Ascending aorta (tissue), 2 donors: ENCODE measurements around the gene RRP12. TPM values are rescaled to one million over a fixed set of nuclear protein-coding genes. Genes with fewer than 3 reads are reported as not detected.

Experiments used
- DNase-seq, 2 donors: peaks; one replicate each; pipeline ENCODE4 v3.0.0-alpha.2; 2019; ENCODE audit warnings: low spot score in 2 of 2
- H3K27ac ChIP-seq, 2 donors: fragments of 200-600 bp; sonication (generic); one replicate each; pipeline ENCODE4 v1.5.1; 2016 to 2017; ENCODE audit warnings: mild to moderate bottlenecking in 1 of 2
- H3K27me3 ChIP-seq: fragments of 200-600 bp; sonication (generic); one replicate; pipeline ENCODE4 v1.5.1; 2017
- H3K36me3 ChIP-seq, 2 donors: fragments of 200-600 bp; sonication (generic); one replicate each; pipeline ENCODE4 v1.5.1; 2016
- H3K4me1 ChIP-seq, 2 donors: fragments of 200-600 bp; sonication (generic); one replicate each; pipeline ENCODE4 v1.5.1; 2016 to 2017; ENCODE audit warnings: mild to moderate bottlenecking in 1 of 2
- H3K4me3 ChIP-seq, 2 donors: fragments of 200-600 bp; sonication (generic); one replicate each; pipeline ENCODE4 v1.5.1; 2016 to 2017; ENCODE audit warnings: mild to moderate bottlenecking in 1 of 2
- H3K9me3 ChIP-seq, 2 donors: fragments of 200-600 bp; sonication (generic); one replicate each; pipeline ENCODE4 v1.5.1; 2016
- intact Hi-C: fragments of 100-400 bp; cut with DNase I; formaldehyde crosslinking; loops from one replicate; pipeline ENCODE4 v1.15.1; 2023
- total RNA-seq: library from RNA; depleted of rRNA; stranded (reverse); fragments of >200 nt; gene quantifications from one replicate; pipeline ENCODE4 v1.1.0, GENCODE V29; 2016
- TF ChIP-seq, protein P1 (sequence below), 3 experiments: fragments of 200-600 bp in 2 of 3; fragments of 450-650 bp in 1 of 3; sonication (generic) in 2 of 3; IDR thresholded peaks; one replicate each; pipeline ENCODE4 v1.5.1; 2016 to 2019; ENCODE audit warnings: antibody characterized with exemption in 3 of 3, mild to moderate bottlenecking in 1 of 3, moderate library complexity in 1 of 3

The RRP12 gene
- total RNA-seq, 1 donor from 2014 or later, result 5.9 TPM

DNA sequence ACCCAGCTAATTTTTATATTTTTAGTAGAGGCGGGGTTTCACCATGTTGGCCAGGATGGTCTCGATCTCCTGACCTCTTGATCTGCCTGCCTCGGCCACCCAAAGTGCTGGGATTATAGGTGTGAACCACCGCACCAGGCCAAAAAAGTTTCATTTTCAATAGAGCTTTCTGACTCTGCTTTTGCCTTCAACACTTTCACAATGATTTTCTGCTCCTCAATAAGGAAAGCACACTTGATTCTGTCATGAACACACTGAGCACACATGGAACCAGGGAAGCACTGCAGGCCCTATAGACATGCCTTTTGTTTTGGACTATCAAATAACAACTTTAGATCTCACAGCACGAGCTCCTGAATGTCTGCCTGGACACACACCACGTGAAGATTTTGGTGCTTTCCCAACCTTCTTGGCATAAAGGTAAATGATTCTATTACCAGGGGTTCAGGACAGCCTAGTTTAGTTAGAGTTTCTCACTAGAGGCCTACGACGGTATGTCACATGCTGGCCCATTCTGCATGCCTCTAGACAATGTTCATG, 8.0 kb downstream of the RRP12 start:
- Histone ChIP-seq H3K27ac (no peak overlapping the region), H3K36me3 (peaks cover 32 to 50% of the 10 kb centered on the region in 2 donors), H3K9me3 (no peaks in the 10 kb centered on the region), H3K27me3 (no peaks in the 10 kb centered on the region), H3K4me1 (no peaks in the 10 kb centered on the region), H3K4me3 (no peak overlapping the region)
- intact Hi-C loops, result no loop called here
- TF ChIP-seq, protein P1, sequence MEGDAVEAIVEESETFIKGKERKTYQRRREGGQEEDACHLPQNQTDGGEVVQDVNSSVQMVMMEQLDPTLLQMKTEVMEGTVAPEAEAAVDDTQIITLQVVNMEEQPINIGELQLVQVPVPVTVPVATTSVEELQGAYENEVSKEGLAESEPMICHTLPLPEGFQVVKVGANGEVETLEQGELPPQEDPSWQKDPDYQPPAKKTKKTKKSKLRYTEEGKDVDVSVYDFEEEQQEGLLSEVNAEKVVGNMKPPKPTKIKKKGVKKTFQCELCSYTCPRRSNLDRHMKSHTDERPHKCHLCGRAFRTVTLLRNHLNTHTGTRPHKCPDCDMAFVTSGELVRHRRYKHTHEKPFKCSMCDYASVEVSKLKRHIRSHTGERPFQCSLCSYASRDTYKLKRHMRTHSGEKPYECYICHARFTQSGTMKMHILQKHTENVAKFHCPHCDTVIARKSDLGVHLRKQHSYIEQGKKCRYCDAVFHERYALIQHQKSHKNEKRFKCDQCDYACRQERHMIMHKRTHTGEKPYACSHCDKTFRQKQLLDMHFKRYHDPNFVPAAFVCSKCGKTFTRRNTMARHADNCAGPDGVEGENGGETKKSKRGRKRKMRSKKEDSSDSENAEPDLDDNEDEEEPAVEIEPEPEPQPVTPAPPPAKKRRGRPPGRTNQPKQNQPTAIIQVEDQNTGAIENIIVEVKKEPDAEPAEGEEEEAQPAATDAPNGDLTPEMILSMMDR (IDR thresholded peaks at IDR 0.05), result no peak
- DNase-seq, result no peak

DNA sequence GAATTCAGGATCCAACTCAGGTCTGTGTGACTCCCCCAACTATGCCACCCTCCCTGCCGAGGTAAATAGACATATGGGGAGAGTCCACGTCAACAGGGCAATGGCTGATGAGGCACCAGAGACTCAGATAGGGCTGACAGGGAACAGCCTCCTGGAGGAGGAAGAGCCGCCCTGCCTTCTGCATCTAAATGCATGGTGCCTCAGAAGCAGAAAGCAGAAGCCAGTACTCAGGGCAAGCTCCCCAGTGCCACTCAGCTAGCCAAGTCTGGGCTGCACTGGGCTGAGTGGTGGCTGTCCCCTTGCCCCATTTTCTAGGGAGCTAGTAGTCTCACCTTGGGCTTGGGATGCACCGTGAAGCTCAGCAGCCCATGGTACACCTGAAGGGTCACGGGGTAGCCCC, 11.0 kb downstream of the RRP12 start:
- Histone ChIP-seq H3K27me3 (no peaks in the 10 kb centered on the region), H3K36me3 (peaks cover 22 to 59% of the 10 kb centered on the region in 2 donors), H3K4me1 (no peaks in the 10 kb centered on the region), H3K4me3 (no peak overlapping the region), H3K9me3 (no peaks in the 10 kb centered on the region), H3K27ac (no peak overlapping the region)
- intact Hi-C loops, result no loop called here
- DNase-seq, result no peak
- TF ChIP-seq, protein P1 (IDR thresholded peaks at IDR 0.05), result no peak

DNA sequence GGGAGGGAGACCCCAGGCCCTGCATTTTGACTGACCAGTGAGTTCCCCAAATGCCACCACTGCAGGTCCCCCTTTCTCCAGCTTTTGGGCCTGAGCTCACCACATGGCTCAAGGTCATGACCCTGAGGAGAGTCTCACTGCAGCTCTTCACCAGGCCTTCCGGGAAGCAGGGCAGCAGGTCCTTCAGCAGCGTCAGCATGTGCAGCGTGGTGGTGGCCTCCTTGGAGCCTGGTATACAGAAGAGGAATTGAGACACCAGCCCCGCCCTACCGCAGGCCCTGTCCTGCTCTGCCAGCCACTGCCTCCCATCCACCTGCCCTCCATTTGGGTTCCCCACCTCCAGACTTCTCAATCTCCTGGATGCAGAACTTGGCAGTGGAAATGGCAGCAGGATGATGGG, 13.0 kb downstream of the RRP12 start:
- intact Hi-C loops, result no loop called here
- peaks cover 17 to 55% of the 10 kb centered on the region in 2 donors for H3K36me3 ChIP-seq
- H3K4me3 ChIP-seq, result no peak overlapping the region
- no peaks in the 10 kb centered on the region for H3K27me3 ChIP-seq
- no peak overlapping the region for H3K27ac ChIP-seq
- H3K4me1 ChIP-seq, result no peaks in the 10 kb centered on the region
- DNase-seq, result no peak
- TF ChIP-seq, protein P1 (IDR thresholded peaks at IDR 0.05), result no peak
- H3K9me3 ChIP-seq, result no peaks in the 10 kb centered on the region

DNA sequence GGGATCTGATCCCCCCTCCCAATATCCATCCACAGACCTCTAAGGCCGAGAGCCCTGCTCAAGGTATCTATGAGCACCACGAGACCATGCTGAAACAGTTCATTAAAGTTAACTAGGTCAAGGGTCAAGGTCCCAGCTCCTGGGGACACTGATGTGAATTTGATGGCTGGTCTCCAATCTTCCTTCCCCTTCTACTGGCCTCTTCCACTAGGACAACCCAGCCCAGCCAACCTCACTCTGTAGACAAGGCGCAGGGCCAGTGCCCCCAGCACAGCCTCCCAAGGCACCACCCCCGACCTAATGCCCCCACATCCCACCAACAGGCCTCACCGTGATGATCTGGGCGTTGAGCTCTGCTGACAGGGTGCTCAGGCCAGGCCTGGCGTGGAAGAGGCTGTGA, 15.6 kb downstream of the RRP12 start:
- H3K9me3 ChIP-seq, result no peaks in the 10 kb centered on the region
- H3K4me3 ChIP-seq, result no peak overlapping the region
- TF ChIP-seq, protein P1 (IDR thresholded peaks at IDR 0.05), result no peak
- no peaks in the 10 kb centered on the region for H3K27me3 ChIP-seq
- peaks cover 23 to 56% of the 10 kb centered on the region in 2 donors for H3K36me3 ChIP-seq
- no peaks in the 10 kb centered on the region for H3K4me1 ChIP-seq
- no peak for DNase-seq
- no peak overlapping the region for H3K27ac ChIP-seq
- intact Hi-C loops, result no loop called here

DNA sequence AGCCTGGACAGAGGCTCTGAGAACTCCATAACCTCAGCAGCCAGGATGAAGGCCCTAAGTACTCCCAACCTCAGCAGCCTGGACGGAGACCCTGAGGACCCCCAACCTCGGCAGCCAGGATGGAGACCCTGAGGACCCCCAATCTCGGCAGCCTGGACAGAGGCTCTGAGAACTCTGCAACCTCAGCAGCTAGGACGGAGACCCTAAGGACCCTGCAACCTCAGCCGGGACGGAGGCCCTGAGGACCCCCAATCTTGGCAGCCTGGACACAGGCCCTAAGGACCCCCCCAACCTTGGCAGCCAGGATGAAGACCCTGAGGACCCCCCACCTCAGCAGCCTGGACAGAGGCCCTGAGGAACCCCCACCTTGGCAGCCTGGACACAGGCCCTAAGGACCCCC, 16.5 kb downstream of the RRP12 start:
- no peak overlapping the region for H3K4me3 ChIP-seq
- TF ChIP-seq, protein P1 (IDR thresholded peaks at IDR 0.05), result no peak
- H3K27ac ChIP-seq, result no peak overlapping the region
- intact Hi-C loops, result no loop called here
- H3K27me3 ChIP-seq, result no peaks in the 10 kb centered on the region
- peaks cover 16 to 47% of the 10 kb centered on the region in 2 donors for H3K36me3 ChIP-seq
- H3K9me3 ChIP-seq, result no peaks in the 10 kb centered on the region
- no peaks in the 10 kb centered on the region for H3K4me1 ChIP-seq
- DNase-seq, result no peak

DNA sequence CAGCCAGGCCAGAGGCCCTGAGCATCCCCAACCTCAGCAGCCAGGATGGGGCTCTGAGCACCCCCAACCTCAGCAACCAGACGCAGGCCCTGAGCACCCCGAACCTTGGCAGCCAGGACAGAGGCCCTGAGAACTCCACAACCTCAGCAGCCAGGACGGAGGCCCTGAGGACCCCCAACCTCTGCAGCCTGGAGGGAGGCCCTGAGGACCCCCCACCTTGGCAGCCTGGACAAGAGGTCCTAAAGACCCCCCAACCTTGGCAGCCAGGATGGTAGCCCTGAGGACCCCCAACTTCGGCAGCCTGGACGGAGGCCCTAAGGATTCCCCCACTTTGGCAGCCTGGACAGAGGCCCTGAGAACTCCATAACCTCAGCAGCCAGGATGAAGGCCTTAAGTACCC, 17.0 kb downstream of the RRP12 start:
- no peak overlapping the region for H3K27ac ChIP-seq
- intact Hi-C loops, result no loop called here
- H3K27me3 ChIP-seq, result no peaks in the 10 kb centered on the region
- no peak for DNase-seq
- peaks cover 16 to 51% of the 10 kb centered on the region in 2 donors for H3K36me3 ChIP-seq
- TF ChIP-seq, protein P1 (IDR thresholded peaks at IDR 0.05), result no peak
- H3K9me3 ChIP-seq, result no peaks in the 10 kb centered on the region
- H3K4me1 ChIP-seq, result no peaks in the 10 kb centered on the region
- no peak overlapping the region for H3K4me3 ChIP-seq
